Measurements from ENCODE around the gene PTPRO. TPM values are rescaled to one million over a fixed set of nuclear protein-coding genes. Genes with fewer than 3 reads are reported as not detected.

Gene PTPRO
- polyA plus RNA-seq, 1 of the 3 experiments (the other 2 are of a cell fraction), result 1.4 TPM

DNA sequence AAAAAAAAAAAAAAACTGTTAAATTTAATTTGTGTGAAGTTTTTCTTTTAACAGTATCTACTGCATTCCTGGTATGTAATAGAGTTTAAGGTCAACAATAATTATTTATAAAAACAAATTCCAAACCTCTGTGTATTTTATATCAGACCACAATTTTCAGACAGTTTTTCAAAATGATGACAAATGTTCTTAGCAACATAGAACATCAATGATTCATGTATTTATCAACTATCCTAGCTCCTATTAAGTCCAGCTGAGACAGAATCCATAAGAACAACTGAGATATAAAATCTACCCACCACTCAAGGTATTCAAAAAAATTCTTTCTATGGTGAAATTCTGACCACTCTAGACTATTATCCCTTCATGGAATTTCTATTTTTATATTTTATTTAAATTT lies 322.4 kb downstream of the PTPRO start:
- TF ChIP-seq POLR2AphosphoS5 (IDR thresholded peaks at IDR 0.05; ENCODE audit: low read depth, low read length), result no peak
- TF ChIP-seq, protein P1, sequence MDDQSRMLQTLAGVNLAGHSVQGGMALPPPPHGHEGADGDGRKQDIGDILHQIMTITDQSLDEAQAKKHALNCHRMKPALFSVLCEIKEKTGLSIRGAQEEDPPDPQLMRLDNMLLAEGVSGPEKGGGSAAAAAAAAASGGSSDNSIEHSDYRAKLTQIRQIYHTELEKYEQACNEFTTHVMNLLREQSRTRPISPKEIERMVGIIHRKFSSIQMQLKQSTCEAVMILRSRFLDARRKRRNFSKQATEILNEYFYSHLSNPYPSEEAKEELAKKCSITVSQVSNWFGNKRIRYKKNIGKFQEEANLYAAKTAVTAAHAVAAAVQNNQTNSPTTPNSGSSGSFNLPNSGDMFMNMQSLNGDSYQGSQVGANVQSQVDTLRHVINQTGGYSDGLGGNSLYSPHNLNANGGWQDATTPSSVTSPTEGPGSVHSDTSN (IDR thresholded peaks at IDR 0.05), result peak; percentile 24; the same call in 1 of the 2 replicates
- peak overlapping the region in 1 of 2 experiments; percentile 33; a peak in 1 of 4 replicates for H3K27ac ChIP-seq (ENCODE audit: low read depth in 2 of 2, low read length in 1 of 2)
- H3K4me3 ChIP-seq (ENCODE audit: low read depth in 2 of 2, low read length in 1 of 2), result no peak overlapping the region
- no peaks in the 10 kb centered on the region for H4K20me1 ChIP-seq (ENCODE audit: insufficient read depth)
- no peak overlapping the region; the same call in 1 of the 2 replicates for H2AFZ ChIP-seq (ENCODE audit: low read depth)
- ChIA-PET CTCF (no interaction called here), POLR2A (no interaction called here)
- no peak for DNase-seq
- no peak overlapping the region for H3K9ac ChIP-seq
- no peaks in the 10 kb centered on the region for H3K27me3 ChIP-seq (ENCODE audit: insufficient read depth)
- no peak overlapping the region for H3K4me2 ChIP-seq
- H3K9me2 ChIP-seq, result no peaks in the 10 kb centered on the region
- peaks cover 17% of the 10 kb centered on the region for H3F3A ChIP-seq (replicated peaks; ENCODE audit: insufficient read depth)
- no peaks in the 10 kb centered on the region for H3K79me2 ChIP-seq (ENCODE audit: insufficient read depth)
- H3K36me3 ChIP-seq (replicated peaks in 1 of 2; ENCODE audit: control insufficient read depth in 1 of 2, insufficient read depth in 2 of 2, low read length in 1 of 2), result peaks cover 2 to 76% of the 10 kb centered on the region in 2 experiments
- peaks cover 0 to 7% of the 10 kb centered on the region in 2 experiments; a peak in 1 of 4 replicates for H3K4me1 ChIP-seq (ENCODE audit: control insufficient read depth in 1 of 2, insufficient read depth in 2 of 2, low read depth in 1 of 2, low read length in 1 of 2)
- no peaks in the 10 kb centered on the region for H3K9me3 ChIP-seq

DNA sequence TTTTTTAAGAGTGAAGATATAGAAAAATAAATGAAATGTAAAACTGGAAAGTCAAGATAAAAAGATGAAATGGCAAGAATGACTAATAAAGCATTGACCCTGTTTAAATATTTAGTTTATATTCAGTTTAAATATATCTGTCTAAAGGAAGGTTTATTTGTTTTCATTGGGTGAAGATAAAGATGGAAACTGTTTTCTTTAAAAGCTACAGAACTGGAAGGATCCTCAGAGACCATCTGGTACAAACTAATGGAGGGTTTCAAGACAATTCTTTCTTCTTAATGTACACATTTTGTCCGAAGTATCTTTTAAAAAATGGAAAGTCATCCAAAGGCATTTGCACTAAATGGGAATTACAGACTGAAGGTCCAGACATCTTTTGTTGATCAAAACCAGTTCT lies 324.3 kb downstream of the PTPRO start:
- WGBS (ENCODE audit: low lambda C conversion rate), result 0% methylated on average over 1 of the region's 1 CpG
- Histone ChIP-seq H3K27me3 (ENCODE audit: insufficient read depth) (no peaks in the 10 kb centered on the region), H3K36me3 (replicated peaks in 1 of 2; ENCODE audit: control insufficient read depth in 1 of 2, insufficient read depth in 2 of 2, low read length in 1 of 2) (peaks cover 2 to 58% of the 10 kb centered on the region in 2 experiments), H2AFZ (ENCODE audit: low read depth) (no peak overlapping the region), H3K4me3 (ENCODE audit: low read depth in 2 of 2, low read length in 1 of 2) (no peak overlapping the region), H3K9me2 (no peaks in the 10 kb centered on the region), H3K79me2 (ENCODE audit: insufficient read depth) (no peaks in the 10 kb centered on the region), H4K20me1 (ENCODE audit: insufficient read depth) (no peaks in the 10 kb centered on the region), H3K4me1 (ENCODE audit: control insufficient read depth in 1 of 2, insufficient read depth in 2 of 2, low read depth in 1 of 2, low read length in 1 of 2) (peaks cover 8 to 18% of the 10 kb centered on the region in 2 experiments; a peak in 2 of 4 replicates), H3K4me2 (no peak overlapping the region), H3K27ac (ENCODE audit: low read depth in 2 of 2, low read length in 1 of 2) (peak overlapping the region in 1 of 2 experiments; percentile 40; a peak in 2 of 4 replicates), H3K9me3 (no peaks in the 10 kb centered on the region), H3F3A (replicated peaks; ENCODE audit: insufficient read depth) (peaks cover 15% of the 10 kb centered on the region), H3K9ac (no peak overlapping the region)
- no peak for DNase-seq
- CTCF ChIA-PET, result no interaction called here
- TF ChIP-seq, protein P1 (IDR thresholded peaks at IDR 0.05), result no peak
- TF ChIP-seq MXI1 (IDR thresholded peaks at IDR 0.05; ENCODE audit: low read depth, low read length), result no peak
- POLR2A ChIA-PET, result no interaction called here

Other genes starting within 250 kb of the PTPRO start
- 0.49 and 0.84 TPM in 2 replicates for gene RERG, start 101.1 kb upstream of the PTPRO start, polyA plus RNA-seq (2012; rRNA removed)

Measured in SK-N-SH (cell line).